Spleen (tissue), 11 donors: ENCODE data around the gene SDSL. TPM values are rescaled to one million over a fixed set of nuclear protein-coding genes. Genes with fewer than 3 reads are reported as not detected.

Source experiments
- DNase-seq: peaks from one replicate; pipeline ENCODE4 v3.0.0-alpha.2; 2020
- H3K27ac ChIP-seq, 8 donors: fragments of 200-600 bp; sonication (generic) in 7 of 8; 1 replicate in 4 of 8; 2 replicates in 4 of 8; pipeline versions ENCODE4 v1.5.0 to v1.8.0; 2016 to 2021; ENCODE audit warnings: inconsistent platforms in 4 of 8, mild to moderate bottlenecking in 4 of 8, moderate library complexity in 1 of 8
- H3K27me3 ChIP-seq, 7 donors: fragments of 200-600 bp; sonication (generic) in 6 of 7; replicated peaks in 1 of 7; 1 replicate in 4 of 7; 2 replicates in 3 of 7; pipeline versions ENCODE4 v1.5.0 to v1.8.0; 2016 to 2021; ENCODE audit warnings: inconsistent platforms in 3 of 7, mild to moderate bottlenecking in 1 of 7
- H3K36me3 ChIP-seq, 6 donors: fragments of 200-600 bp; sonication (generic) in 5 of 6; 1 replicate in 4 of 6; 2 replicates in 2 of 6; pipeline versions ENCODE4 v1.5.0 to v1.8.0; 2016 to 2021; ENCODE audit warnings: inconsistent platforms in 2 of 6
- H3K4me1 ChIP-seq, 6 donors: fragments of 200-600 bp; sonication (generic) in 5 of 6; 1 replicate in 3 of 6; 2 replicates in 3 of 6; pipeline versions ENCODE4 v1.5.0 to v1.8.0; 2016 to 2021; ENCODE audit warnings: inconsistent platforms in 3 of 6
- H3K4me3 ChIP-seq, 8 donors: fragments of 200-600 bp; sonication (generic) in 7 of 8; 1 replicate in 4 of 8; 2 replicates in 4 of 8; pipeline versions ENCODE4 v1.5.0 to v1.8.0; 2016 to 2021; ENCODE audit warnings: inconsistent platforms in 4 of 8, mild to moderate bottlenecking in 4 of 8, moderate library complexity in 2 of 8
- H3K9me3 ChIP-seq, 8 donors: fragments of 200-600 bp; sonication (generic) in 7 of 8; 1 replicate in 4 of 8; 2 replicates in 4 of 8; pipeline versions ENCODE4 v1.5.0 to v1.8.0; 2016 to 2021; ENCODE audit warnings: inconsistent platforms in 4 of 8
- POLR2A ChIP-seq, 3 donors: fragments of 450-650 bp; IDR thresholded peaks; one replicate each; pipeline ENCODE4 v1.5.1; 2017; ENCODE audit warnings: antibody characterized with exemption in 3 of 3, mild to moderate bottlenecking in 1 of 3
- POLR2AphosphoS5 ChIP-seq, 3 donors: sonication (generic); formaldehyde crosslinking; IDR thresholded peaks; one replicate each; pipeline ENCODE4 v1.5.1; 2017; ENCODE audit warnings: antibody characterized with exemption in 3 of 3
- WGBS, 5 donors: extraction: QIAGEN DNeasy Blood & Tissue Kit in 3 of 5; methylation state at CpG; one replicate each; pipeline versions ENCODE4 v1.1.5 to v1.1.7; 2013 to 2018; 5-methylcytosine and 5-hydroxymethylcytosine counted together
- intact Hi-C: fragments of 100-400 bp; cut with DNase I; formaldehyde crosslinking; loops from one replicate; pipeline ENCODE4 v1.15.0; 2023; ENCODE audit warnings: low total_unique reads
- polyA plus RNA-seq, 3 donors: library from polyadenylated mRNA; stranded (reverse); fragments of 200-250 nt; gene quantifications; one replicate each; pipeline ENCODE4 v1.2.1, GENCODE V29; 2013
- total RNA-seq, 7 donors: library from RNA; depleted of rRNA in 3 of 7; stranded (reverse); fragments of >200 nt in 3 of 7; fragmentation: NEBNext Ultra II Directional in 4 of 7; extraction: Animal tissue kit (Norgen Biotek cat#: 25700) in 4 of 7; gene quantifications; one replicate each; pipeline versions ENCODE4 v1.1.0 to v1.2.1, GENCODE V29; 2016 to 2021
- TF ChIP-seq, protein P1 (sequence below), 11 experiments: fragments of 200-600 bp in 7 of 11; fragments of 450-650 bp in 4 of 11; sonication (generic) in 4 of 11; IDR thresholded peaks in 8 of 11; conservative IDR thresholded peaks in 3 of 11; 1 replicate in 7 of 11; 2 replicates in 4 of 11; pipeline versions ENCODE4 v1.4.0 to v1.8.0; 2016 to 2021; ENCODE audit warnings: antibody characterized with exemption in 11 of 11, inconsistent platforms in 4 of 11, mild to moderate bottlenecking in 1 of 11
- donor health status: healthy with polysubstance abuse.
- donor health status: DM: no; HTN: no; CAD: no; lungs with moderate emphysema.
- donor health status: DM: no; HTN: no; CAD: no.
- donor health status: Bipolar disorder and iron deficiency.
- donor health status: healthy.
- donor health status: DM: no; HTN: no; CAD: no.
- donor health status: DM: yes; HTN: yes; CAD: no.

Gene SDSL
- total and polyA plus RNA-seq, 10 donors, result 2.0 to 12.1 (median 5.2) TPM

DNA sequence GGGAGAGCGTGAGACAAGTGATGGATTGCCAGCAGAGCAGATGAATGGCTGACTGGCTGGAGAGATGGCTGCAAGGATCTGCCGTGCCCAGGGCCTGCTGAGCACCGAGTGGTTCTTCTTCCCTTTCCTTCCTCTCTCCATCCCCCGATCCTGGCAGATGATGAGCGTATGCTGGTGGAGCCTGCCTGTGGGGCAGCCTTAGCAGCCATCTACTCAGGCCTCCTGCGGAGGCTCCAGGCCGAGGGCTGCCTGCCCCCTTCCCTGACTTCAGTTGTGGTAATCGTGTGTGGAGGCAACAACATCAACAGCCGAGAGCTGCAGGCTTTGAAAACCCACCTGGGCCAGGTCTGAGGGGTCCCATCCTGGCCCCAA, 15.5 kb downstream of the SDSL start:
- no peak overlapping the region for H3K27ac ChIP-seq
- no peaks in the 10 kb centered on the region for H3K9me3 ChIP-seq
- no peak overlapping the region for H3K4me3 ChIP-seq
- 63 to 80% (median 73%) methylated on average over 9 of the region's 9 CpGs for WGBS, 5 donors
- intact Hi-C loops, result no loop called here
- H3K4me1 ChIP-seq, result no peaks in the 10 kb centered on the region
- no peaks in the 10 kb centered on the region for H3K36me3 ChIP-seq
- no peak for DNase-seq
- TF ChIP-seq, protein P1, sequence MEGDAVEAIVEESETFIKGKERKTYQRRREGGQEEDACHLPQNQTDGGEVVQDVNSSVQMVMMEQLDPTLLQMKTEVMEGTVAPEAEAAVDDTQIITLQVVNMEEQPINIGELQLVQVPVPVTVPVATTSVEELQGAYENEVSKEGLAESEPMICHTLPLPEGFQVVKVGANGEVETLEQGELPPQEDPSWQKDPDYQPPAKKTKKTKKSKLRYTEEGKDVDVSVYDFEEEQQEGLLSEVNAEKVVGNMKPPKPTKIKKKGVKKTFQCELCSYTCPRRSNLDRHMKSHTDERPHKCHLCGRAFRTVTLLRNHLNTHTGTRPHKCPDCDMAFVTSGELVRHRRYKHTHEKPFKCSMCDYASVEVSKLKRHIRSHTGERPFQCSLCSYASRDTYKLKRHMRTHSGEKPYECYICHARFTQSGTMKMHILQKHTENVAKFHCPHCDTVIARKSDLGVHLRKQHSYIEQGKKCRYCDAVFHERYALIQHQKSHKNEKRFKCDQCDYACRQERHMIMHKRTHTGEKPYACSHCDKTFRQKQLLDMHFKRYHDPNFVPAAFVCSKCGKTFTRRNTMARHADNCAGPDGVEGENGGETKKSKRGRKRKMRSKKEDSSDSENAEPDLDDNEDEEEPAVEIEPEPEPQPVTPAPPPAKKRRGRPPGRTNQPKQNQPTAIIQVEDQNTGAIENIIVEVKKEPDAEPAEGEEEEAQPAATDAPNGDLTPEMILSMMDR (IDR thresholded peaks at IDR 0.05 in 8 of 11, conservative IDR thresholded peaks at IDR 0.05 in 3 of 11), result no peak
- TF ChIP-seq POLR2AphosphoS5 (IDR thresholded peaks at IDR 0.05) (no peak), POLR2A (IDR thresholded peaks at IDR 0.05) (no peak)
- peaks cover 0 to 43% (median 0%) of the 10 kb centered on the region in 7 donors for H3K27me3 ChIP-seq

DNA sequence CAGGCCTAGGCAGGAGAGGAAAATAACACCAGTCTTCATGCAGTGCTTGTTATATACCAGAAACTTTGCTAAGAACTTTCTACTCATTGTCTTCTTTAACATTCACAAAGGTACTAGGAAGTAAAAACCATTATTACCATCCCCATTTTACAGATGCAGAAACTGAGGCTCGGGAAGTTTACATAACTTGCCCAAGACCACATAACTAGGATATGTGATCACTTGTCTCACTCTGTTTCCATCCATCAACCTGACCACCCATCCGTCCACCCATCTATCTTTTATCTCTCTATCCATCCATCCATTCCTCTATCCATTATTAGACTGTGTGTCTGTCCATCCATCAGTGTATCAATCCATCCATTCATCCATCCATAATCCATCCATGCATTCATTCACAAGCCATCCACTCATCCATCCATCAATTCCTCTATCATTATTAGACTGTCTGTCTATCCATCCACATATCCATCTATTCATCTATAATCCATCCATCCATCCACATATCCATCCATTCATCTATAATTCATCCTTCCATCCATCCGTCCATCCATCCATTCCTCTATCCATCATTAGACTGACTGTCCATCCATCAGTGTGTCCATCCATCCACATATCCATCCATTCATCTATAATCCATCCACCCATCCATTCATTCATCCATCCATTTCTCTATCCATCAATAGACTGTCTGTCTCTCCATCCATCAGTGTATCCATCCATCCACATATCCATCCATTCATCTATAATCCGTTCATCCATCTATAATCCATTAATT, 16.5 kb downstream of the SDSL start:
- intact Hi-C loops, result no loop called here
- no peaks in the 10 kb centered on the region for H3K4me1 ChIP-seq
- H3K27ac ChIP-seq, result no peak overlapping the region
- no peaks in the 10 kb centered on the region for H3K9me3 ChIP-seq
- H3K36me3 ChIP-seq, result no peaks in the 10 kb centered on the region
- H3K4me3 ChIP-seq, result no peak overlapping the region
- TF ChIP-seq POLR2AphosphoS5 (IDR thresholded peaks at IDR 0.05), result no peak
- no peak for TF ChIP-seq POLR2A (IDR thresholded peaks at IDR 0.05)
- TF ChIP-seq, protein P1 (IDR thresholded peaks at IDR 0.05 in 8 of 11, conservative IDR thresholded peaks at IDR 0.05 in 3 of 11), result no peak
- peaks cover 0 to 53% (median 0%) of the 10 kb centered on the region in 7 donors for H3K27me3 ChIP-seq
- WGBS, 5 donors, result 73 to 78% (median 76%) methylated on average over 4 of the region's 4 CpGs
- DNase-seq, result no peak

DNA sequence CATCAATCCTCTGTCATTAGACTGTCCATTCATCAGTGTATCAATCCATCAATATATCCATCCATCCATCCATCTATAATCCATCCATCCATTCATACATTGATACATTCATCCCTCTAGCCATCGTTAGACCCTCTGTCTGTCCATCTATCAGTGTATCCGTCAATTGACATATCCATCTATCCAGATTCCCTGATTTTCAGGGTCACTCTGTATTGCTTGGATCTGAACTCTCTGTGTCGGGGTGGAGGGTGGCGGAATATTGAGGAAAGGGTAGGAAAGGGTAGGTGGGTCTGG, 17.1 kb downstream of the SDSL start:
- WGBS, 5 donors, result 46 to 62% (median 55%) methylated on average over 4 of the region's 4 CpGs
- TF ChIP-seq POLR2AphosphoS5 (IDR thresholded peaks at IDR 0.05) (no peak), POLR2A (IDR thresholded peaks at IDR 0.05) (no peak)
- TF ChIP-seq, protein P1 (IDR thresholded peaks at IDR 0.05 in 8 of 11, conservative IDR thresholded peaks at IDR 0.05 in 3 of 11), result no peak
- intact Hi-C loops, result no loop called here
- H3K9me3 ChIP-seq, result no peaks in the 10 kb centered on the region
- no peak overlapping the region for H3K27ac ChIP-seq
- H3K4me1 ChIP-seq, result no peaks in the 10 kb centered on the region
- H3K36me3 ChIP-seq, result no peaks in the 10 kb centered on the region
- no peak overlapping the region for H3K4me3 ChIP-seq
- DNase-seq, result no peak
- H3K27me3 ChIP-seq, result peaks cover 0 to 54% (median 0%) of the 10 kb centered on the region in 7 donors

DNA sequence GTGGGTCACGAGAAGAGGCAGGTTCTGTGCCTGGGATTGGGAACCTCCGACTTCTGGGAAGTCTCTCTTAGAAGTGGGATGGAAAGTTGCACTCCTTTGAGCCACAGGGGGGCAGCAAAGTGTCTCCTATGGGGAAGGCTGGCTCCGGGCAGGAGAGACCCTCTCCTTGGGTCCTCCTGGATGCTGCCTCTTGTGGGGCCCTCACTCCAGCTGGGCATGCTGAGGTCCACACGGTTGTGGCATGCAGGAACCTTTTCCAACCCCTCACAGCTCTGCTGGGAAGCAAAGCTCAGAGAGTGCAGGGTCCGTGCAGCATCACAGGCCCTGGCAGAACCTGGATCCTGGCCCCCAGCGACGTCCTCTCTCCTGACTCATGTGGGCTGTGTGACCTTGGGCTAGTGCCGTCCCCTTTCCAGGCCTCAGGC, 17.4 kb downstream of the SDSL start:
- intact Hi-C loops, result no loop called here
- peaks cover 0 to 54% (median 0%) of the 10 kb centered on the region in 7 donors for H3K27me3 ChIP-seq
- no peak overlapping the region for H3K4me3 ChIP-seq
- TF ChIP-seq, protein P1 (IDR thresholded peaks at IDR 0.05 in 8 of 11, conservative IDR thresholded peaks at IDR 0.05 in 3 of 11), result peak in 9 of 11 experiments; percentile 14 to 65 (median 54)
- TF ChIP-seq POLR2A (IDR thresholded peaks at IDR 0.05), result no peak
- no peak for TF ChIP-seq POLR2AphosphoS5 (IDR thresholded peaks at IDR 0.05)
- 30 to 41% (median 36%) methylated on average over 7 to 8 of the region's 8 CpGs for WGBS, 5 donors
- no peaks in the 10 kb centered on the region for H3K9me3 ChIP-seq
- no peaks in the 10 kb centered on the region for H3K4me1 ChIP-seq
- no peak overlapping the region for H3K27ac ChIP-seq
- no peaks in the 10 kb centered on the region for H3K36me3 ChIP-seq
- no peak for DNase-seq
